ENCODE data around the gene SH3PXD2B.

DNA sequence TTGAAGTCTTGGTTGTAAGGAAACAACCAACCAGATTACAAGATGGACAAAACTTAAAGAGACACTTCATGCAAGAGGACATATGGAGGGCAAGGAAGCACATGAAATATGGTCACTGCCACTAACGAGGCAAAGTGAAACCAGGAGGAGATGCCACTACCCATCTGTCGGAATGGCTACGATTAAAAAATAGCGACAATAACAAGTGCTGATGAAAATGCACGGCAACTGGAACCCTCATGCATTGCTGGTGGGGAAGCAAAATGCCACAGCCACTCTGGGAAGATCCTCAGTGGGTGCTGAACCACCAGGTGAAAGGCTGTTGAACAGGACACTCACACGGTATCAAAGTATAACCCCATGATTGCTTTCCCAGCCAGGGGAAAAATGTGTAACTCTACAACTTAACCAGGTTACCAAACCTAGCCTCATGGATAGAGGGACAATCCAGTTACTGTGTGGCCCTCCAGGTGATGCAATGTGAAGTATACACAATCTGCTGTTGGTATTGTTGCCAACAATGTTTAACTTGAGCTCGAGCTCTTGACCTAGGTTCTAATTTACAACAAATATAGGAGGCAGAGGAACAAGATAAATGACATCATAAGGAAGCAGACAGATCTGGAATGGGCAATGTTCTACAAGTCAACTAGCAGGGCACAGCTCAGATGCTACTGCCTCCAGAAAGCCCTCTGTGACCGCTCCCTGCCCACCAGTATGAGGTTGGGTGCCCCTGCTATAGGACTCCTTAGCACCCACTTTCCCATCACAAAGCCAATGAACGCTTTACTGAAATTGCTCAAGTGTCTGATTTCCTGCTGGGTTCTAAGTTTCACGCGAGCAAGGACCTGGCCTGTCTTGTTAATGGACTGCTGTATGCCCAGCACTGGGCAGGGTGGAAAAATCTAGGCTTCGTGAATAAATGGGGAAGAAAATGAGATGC, 25.8 kb downstream of the SH3PXD2B start:
- TF ChIP-seq, protein P1, sequence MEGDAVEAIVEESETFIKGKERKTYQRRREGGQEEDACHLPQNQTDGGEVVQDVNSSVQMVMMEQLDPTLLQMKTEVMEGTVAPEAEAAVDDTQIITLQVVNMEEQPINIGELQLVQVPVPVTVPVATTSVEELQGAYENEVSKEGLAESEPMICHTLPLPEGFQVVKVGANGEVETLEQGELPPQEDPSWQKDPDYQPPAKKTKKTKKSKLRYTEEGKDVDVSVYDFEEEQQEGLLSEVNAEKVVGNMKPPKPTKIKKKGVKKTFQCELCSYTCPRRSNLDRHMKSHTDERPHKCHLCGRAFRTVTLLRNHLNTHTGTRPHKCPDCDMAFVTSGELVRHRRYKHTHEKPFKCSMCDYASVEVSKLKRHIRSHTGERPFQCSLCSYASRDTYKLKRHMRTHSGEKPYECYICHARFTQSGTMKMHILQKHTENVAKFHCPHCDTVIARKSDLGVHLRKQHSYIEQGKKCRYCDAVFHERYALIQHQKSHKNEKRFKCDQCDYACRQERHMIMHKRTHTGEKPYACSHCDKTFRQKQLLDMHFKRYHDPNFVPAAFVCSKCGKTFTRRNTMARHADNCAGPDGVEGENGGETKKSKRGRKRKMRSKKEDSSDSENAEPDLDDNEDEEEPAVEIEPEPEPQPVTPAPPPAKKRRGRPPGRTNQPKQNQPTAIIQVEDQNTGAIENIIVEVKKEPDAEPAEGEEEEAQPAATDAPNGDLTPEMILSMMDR (conservative IDR thresholded peaks at IDR 0.05; ENCODE audit: low read depth, low read length) = no peak
- TF ChIP-seq MXI1 (IDR thresholded peaks at IDR 0.05; ENCODE audit: borderline replicate concordance, low read depth, low read length) = no peak
- no peak for TF ChIP-seq POLR2A (IDR thresholded peaks at IDR 0.05; ENCODE audit: low read depth, low read length)
- TF ChIP-seq CEBPB (IDR thresholded peaks at IDR 0.05; ENCODE audit: low read depth, low read length) = no peak
- no peak for TF ChIP-seq RCOR1 (IDR thresholded peaks at IDR 0.05; ENCODE audit: insufficient replicate concordance, low read length)
- TF ChIP-seq RAD21 (IDR thresholded peaks at IDR 0.05; ENCODE audit: low read length) = no peak
- TF ChIP-seq, protein P2, sequence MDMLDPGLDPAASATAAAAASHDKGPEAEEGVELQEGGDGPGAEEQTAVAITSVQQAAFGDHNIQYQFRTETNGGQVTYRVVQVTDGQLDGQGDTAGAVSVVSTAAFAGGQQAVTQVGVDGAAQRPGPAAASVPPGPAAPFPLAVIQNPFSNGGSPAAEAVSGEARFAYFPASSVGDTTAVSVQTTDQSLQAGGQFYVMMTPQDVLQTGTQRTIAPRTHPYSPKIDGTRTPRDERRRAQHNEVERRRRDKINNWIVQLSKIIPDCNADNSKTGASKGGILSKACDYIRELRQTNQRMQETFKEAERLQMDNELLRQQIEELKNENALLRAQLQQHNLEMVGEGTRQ (IDR thresholded peaks at IDR 0.05; ENCODE audit: low read depth, low read length) = no peak
- TF ChIP-seq BHLHE40 (IDR thresholded peaks at IDR 0.05; ENCODE audit: low read depth, low read length) = no peak
- no peak for TF ChIP-seq FOS (IDR thresholded peaks at IDR 0.05; ENCODE audit: low read depth, low read length)
- no peak for TF ChIP-seq MAZ (IDR thresholded peaks at IDR 0.05; ENCODE audit: borderline replicate concordance, low read depth, low read length)
- TF ChIP-seq NFE2L2 (IDR thresholded peaks at IDR 0.05; ENCODE audit: low read depth, low read length) = no peak
- TF ChIP-seq RFX5 (IDR thresholded peaks at IDR 0.05; ENCODE audit: low read depth, low read length) = no peak

All from IMR-90 (cell line).